Measurements from ENCODE around the gene FGD2.

DNA sequence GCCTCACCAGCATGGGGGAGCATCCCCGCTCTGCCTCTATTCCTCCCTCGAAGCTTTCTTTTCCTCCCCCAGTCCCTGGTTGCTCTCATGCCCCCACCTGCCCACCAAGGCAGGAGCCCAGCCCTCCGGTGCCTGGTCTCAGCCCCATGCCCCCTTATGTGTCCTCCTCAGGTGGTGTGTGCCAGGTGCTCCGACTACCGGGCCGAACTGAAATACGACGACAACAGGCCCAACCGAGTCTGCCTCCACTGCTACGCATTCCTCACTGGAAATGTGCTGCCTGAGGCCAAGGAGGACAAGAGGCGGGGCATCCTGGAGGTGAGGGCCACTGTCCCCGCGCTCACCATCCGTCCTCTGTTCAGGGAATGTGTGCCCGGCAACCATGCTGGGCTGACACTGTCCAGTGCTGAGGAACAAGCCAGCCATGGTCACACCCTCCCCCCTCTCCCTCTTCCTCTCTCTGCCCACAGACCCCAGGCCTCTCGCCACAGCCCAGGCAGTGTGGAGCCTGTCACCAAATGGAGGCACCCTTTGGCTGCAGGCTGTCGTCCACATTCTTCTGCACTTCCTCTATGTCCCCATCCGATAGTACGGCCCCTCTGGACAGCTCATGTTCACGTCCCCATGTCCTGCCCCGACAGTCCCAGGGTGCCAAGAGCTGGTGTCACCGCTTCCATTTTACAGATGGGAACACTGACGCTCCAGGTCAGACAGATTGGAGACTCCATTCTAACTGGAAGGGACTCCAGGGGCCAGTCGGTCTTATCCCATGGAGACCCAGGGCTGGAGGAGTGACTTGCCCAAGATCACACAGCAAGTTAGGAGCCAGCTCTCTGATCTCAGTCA lies 20.4 kb downstream of the FGD2 start:
- TF ChIP-seq POLR2A (IDR thresholded peaks at IDR 0.05; ENCODE audit: low read length) (no peak), GATA1 (IDR thresholded peaks at IDR 0.05; ENCODE audit: low read depth, low read length) (no peak)
